ENCODE results near the gene OR9A2.
A peak's percentile ranks its signal among the peaks of the same experiment; 100 is the strongest.

The OR9A2 gene, protein sequence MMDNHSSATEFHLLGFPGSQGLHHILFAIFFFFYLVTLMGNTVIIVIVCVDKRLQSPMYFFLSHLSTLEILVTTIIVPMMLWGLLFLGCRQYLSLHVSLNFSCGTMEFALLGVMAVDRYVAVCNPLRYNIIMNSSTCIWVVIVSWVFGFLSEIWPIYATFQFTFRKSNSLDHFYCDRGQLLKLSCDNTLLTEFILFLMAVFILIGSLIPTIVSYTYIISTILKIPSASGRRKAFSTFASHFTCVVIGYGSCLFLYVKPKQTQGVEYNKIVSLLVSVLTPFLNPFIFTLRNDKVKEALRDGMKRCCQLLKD

DNA sequence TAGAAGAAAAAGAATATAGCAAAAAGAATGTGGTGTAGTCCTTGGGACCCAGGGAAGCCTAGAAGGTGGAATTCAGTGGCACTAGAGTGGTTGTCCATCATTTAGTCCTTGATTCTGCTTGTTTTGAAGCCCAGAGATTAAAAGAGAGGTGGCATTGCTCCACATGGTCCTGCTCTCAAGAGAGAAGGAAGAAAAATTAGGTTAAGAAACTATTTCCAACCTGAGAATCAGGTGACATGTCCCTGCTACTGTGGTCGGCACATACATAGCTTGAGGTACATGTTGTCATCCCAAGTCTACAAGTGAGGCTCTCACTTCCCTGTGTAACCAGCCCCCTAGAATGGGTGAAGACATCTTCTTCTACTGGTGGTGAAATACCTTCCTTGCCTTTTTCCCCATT, at the start of gene OR9A2:
OR9A2 (minus strand) TSS at position 101 of the 400 bp plus-strand sequence; CDS start at position 101, 0 bp downstream.
- FAIRE-seq: no peak

DNA sequence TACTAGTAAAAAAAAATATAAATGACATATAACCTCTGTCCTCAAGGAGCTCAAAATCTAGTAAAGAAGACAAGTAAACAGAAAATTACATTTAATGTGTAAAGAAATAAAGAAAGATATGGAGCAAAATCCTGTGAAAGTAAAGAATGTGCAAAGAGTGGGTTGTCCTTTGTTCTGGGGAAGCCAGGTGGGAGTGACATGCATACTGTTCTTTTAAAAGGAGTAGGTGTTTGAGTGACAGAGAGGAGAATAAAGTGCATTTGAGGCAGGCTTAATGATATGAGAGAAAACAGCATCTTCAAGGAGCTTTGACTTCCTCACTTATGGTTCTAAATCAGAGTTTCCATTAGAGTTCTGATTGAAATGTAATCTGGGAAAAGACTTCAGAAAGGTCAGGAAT, 47.2 kb upstream of the OR9A2 start:
- no peak for FAIRE-seq

DNA sequence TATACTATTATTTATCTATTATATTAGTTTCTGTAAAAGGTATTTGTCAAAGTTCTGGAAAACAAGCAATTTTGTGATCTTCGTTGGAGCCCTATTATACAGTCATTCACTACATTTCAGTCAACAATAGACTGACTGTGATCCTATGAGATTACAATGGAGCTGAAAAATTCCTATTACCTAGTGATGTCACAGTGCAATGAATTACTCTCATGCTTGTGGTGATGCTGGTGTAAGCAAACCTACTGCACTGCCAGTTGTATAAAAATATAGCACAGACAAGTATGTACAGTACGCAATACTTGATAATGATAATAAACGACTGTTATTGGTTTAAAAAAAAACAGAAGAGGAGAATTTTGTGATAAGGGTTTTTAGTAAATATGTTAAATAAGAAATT, 46.6 kb upstream of the OR9A2 start:
- no peak for FAIRE-seq

DNA sequence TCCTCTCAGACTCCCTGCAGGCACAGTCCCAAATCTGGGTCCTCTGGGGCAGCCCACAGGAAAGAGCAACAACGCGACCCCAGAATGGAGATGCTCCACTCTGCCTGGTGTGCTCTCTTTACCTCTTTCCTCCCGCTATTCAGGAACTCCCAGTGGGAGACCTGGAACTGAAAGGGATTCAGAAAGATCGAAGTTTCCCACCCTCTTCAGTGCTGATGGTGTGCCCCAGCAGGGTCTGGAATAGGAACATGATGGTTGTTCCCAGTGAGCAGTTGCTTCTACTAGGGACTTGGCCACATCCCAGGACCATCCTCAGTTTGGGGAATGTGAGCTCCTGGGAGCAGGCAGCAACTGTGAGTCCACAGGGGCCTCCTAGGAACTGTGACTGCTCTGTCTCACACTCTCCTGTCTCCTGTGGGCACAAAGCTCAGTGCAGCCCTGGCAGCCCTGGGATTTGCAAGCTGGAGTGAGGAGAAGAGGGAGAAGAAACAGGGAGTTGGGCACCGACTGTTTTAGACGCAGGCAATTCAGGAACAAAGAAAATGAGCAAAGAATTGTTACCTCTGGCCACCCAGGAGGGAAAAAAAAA, 43.1 kb upstream of the OR9A2 start:
- FAIRE-seq: no peak

DNA sequence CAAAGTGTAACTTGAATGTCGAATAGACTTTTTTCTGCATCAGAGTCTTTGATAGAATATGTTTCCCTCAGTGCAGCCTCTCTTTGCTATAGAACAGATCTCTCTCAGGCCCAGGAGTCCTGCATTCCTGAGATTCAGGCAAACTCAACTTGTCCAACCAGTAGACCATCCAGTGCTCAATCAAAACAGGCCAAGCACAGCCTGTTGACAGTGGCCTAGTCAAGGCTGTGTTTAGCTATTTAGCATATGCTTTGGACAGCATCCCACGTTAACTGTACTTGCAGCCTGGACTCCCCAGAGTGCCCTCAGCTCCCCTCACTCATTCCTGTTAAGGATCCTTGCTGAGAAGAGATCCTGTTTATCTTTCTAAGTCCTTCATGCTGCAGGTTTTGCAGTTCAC, 41.5 kb upstream of the OR9A2 start:
- FAIRE-seq: no peak

DNA sequence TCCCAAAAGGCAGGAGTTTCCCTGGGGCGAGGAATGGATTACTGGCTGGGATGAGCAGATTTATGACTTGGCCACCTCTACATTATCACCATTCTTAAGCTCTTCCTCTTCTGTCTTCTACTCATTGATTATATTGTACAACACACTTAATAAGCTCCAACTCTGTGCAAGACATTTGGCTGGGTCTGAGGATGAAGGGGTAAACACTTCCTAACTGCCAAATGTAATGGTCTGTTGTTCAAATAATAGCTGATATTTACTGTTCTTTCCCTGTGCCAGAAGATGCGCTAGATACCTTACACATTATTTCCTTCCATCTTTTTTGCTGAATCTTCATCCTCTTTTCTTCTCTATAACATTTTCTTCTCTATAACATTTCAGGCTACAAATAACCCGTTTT, 36.8 kb upstream of the OR9A2 start:
- no peak for FAIRE-seq

DNA sequence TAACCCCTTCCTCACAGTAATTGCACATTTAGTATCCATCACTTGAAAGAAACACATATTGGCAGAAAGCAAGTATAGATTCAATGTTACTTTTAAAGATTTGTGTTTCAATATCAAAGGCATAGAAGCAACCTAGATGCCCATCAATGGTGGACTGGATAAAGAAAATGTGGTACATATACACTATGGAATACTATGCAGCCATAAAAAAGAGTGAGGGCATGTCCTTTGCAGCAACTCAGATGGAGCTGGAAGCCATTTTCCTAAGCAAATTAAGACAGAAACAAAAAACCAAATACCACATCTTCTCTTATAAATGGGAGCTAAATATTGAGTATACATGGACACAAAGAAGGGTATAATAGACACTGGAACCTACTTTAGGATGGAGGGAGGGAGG, 28.8 kb upstream of the OR9A2 start:
- no peak for FAIRE-seq

DNA sequence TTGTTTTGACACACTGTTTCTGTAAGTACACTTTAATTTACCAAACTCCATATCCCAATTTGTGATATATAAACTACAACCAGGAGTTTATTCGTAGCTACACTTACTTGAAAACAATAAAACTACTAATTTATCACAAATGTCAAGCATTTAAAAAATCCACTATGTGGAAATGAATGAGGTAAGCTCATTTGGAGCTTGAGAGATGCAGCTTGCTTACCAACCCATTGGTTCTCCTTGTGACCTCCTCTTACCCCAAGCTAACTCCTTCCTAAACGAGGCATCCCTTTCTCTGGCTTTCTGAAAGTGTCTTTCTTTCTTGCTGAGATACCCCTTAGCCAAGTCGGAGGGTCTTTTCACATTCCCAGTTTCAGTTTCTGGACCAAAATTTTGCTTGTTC, 27.7 kb upstream of the OR9A2 start:
- no peak for FAIRE-seq

DNA sequence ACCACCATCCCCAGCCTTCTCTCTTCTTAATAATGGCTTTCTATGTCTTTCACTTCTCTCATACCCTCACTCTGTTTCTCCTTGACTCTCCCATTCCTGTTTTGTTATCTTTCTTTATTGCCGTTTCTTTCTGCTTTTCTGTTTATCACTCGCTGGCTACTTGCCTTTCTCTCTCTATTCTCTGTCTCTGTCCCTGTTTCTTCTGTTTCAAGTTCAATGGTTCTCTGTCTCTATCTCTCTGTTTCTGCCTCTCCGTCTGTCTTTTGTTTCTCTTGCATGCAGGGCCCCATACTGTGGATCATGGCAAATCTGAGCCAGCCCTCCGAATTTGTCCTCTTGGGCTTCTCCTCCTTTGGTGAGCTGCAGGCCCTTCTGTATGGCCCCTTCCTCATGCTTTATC, 25.1 kb upstream of the OR9A2 start, which contains the start of gene OR6V1:
OR6V1 (plus strand) TSS at position 301 of the 400 bp plus-strand sequence; CDS start at position 301, 0 bp downstream.
- no peak for FAIRE-seq

DNA sequence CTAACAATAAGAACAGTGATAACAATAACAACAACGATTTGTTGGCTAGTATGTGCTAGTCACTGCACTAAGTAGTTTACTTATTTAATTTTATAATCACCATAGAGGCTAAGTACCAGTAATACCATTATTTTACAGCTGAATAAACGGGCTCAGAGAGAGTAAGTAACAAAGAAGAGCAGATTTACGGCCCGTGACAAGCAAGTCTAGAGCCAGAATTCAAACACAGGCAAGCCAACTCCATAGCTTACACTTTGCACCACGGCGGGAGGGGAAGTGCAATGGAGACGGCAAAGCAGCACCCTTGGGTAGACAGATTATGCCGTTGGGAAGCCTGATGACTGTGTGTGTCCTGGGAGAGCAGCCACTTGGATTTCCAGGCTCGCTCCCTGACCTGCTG, 24.0 kb upstream of the OR9A2 start:
- no peak for FAIRE-seq

DNA sequence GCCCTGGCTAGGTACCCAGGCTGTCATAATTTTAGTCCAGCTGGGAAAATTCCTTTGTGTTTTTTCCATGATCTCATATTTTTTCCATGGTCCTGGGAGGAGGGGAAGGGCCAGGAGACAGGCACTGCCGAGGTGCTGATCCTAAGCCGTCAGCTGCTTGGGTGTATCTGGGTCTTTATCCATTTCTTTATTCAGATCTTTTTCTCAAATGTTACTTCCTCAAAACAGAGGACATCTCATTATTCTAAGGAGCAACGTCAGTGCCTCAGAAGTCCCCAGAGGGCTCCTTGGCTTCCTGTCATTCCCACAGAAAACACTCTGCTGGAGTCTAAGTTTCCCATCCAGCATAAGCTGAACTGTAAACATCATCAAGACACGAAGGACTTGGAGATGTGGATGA, 22.4 kb upstream of the OR9A2 start:
- no peak for FAIRE-seq

DNA sequence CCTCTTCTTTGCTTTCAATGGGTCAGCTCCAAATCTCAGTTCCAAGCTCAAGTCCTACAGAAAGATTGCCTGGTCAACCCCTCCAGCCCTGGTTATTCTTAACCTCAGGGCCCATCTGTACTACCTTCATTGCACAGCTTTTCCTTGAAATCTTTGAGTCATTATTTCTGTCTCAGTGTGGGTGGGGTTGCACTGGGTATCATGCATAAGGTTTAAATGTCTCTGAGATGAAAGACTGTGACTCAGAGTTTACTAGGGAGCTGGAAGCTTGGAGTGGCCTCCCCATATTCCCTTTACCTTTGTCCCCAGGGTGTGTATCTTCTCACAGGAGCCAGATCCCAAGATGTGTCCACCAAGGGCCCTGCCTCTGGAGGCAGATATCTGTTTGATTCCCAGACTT, 21.9 kb upstream of the OR9A2 start:
- FAIRE-seq: no peak

DNA sequence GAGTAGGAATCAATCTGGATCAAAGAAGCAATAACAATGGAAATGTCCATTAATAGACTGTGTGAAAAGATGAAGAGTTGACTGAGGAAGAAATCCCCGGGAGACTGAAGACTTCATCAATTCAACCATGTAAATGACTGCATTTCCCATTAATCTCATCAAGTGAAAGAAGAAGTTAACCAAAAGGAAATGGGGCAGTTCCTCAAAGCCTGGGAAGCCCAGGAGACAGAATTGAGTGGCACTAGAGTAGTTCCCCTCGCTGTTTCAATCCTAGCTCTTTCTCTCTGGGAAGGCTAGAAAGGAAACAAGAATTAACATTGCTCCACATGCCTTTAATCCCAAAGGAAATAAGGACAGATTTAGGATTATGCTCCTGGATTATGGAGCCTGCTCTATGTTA, 20.4 kb upstream of the OR9A2 start:
- no peak for FAIRE-seq

DNA sequence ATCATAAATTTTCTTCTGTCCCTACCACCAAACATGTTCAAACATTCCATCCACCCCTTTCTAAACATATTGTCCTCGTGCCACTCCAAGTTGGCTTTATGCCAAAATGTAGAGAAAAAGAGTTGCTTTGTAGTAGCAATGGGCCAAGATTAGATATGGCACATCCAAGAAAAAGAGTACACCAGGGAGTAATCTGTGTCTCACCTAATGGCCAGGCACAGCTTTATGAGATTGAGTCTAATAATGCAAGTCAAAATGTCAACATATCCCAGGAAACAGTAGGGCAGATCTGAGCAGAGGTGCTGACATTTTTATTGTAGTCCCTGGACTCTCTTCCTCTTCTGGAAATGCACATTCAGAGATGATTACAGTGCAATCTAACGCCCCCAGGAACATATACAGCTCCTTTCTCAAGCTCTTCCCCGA, 19.5 kb upstream of the OR9A2 start:
- FAIRE-seq: no peak

DNA sequence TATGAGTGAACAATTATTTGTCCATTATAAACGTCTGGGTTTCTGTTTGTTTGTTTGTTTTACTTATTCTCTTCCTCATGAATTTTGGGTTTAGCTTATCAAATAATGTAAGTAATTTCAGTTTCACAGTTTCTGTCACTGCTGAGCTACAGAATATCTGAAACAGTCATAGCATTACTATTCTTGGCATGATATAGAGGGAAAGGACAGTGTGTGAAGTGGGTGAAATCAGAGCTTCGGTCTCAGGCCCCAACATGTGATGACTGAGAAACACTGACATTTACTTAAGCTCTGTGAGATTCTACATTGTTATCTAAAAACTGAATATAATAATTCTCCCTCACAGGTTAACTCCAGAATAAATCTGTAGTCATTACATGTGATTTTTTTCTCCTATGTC, 16.5 kb upstream of the OR9A2 start:
- no peak for FAIRE-seq

DNA sequence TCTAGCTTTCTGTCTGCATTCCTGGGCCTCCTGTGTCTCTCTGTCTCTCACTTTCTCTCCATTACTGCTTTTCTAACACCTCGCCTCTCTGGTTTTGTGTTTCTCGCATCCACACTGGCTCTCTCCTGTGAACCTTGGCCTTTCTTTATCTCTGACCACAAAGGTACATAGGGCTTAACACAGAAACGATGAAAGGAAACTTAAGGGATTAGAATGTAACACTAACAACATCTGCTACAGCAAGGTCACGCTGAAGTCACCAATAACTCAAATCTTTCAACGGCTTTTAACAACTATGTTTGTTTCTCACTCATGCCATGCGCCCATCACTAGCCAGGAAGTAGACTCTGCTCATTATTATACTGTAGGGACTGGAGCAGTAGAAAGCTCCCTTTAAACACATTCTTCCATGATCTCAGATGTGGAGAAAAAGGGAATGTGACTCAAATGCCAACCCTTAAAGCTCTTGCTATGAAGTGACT, 15.9 kb upstream of the OR9A2 start:
- FAIRE-seq: no peak

DNA sequence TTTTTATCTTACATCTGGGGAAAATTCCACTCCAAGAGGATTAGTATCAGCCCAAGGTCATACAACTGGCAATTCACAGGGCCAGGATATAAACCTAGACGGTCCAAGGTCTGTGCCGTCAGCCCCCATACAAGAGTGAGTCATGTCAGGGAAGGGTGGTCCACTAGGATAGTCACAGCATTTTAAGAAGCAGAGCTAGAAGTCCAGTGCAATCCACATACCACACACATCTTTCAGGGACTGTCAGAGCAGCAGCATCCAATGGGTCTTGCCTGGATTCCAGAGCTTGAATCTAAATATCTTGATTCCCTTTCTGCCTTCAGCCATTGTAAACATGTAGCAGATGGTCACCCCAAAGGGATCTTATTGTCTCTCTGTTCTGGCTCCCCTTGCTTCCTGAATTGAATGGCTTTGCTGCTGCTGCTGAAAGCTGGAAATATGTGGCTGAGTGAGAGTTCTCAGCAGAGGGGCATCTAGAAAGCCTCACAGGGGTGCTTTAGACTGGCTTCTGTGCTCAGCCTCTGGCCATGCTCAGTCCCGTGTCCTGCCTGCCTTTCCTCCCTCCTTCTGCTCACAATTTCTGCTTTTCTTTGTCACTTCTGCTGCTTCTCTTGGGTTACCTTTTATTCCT, 15.3 kb upstream of the OR9A2 start:
- FAIRE-seq: no peak

DNA sequence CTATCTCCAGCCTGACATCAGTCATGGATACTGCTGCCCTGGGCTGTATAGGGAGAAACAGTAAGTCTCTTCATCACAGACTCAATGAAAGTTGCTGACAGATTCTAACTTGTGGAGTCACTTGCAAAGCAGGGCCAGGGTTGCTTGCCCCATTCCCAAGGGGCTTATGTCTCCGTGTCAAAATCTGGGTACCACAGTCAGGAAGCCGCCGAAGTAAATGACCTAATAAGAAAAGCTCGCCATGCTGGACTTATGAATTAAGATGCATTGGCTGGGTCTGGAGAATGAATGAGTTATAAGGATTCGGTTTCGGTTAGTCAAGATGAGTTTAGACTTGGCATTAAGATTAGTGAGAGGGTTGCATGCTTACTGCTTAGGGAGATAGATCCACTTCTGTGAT, 14.4 kb upstream of the OR9A2 start:
- no peak for FAIRE-seq

DNA sequence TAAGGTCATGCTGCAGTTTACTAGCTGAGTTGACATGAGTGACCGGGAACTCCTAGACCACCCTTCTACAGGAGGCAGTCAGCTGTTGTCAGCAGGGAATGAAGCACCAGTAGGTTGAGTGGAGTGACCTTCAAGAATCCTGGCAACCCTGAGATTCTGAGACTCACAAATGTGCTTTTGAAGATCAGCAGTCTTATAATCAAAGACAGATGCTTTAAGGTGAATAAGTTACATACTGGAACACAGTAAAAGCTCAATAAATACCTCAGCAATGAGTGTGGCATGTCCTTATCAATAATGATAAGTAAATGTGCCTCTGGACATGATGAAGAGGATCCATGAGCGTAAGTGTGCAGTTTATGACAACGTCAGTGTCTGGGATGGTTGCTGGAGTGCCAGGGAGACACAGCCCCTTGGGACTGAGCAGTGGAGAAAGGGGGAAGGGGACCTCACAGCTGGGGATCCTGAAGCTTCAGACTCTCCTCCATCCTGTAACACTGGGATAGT, 13.3 kb upstream of the OR9A2 start:
- no peak for FAIRE-seq

DNA sequence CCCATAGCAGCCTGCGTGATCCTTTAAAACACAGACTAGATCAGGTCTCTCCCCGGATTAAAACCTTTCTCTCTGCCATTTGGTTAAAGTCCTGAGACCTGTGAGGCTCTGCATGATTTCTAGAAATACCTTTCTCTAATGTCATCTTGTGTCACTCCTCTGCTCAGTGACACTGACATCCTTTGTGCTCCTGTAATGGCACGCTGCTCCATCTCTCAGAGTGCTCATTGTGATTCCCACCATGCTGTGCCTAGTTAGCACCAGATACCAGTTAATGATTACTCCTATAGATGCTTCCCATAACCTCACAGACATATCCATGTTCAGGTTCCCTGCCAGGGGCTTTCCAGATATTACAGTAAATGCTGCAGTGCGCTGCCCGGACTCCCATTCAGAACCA, 11.7 kb upstream of the OR9A2 start:
- FAIRE-seq: no peak

DNA sequence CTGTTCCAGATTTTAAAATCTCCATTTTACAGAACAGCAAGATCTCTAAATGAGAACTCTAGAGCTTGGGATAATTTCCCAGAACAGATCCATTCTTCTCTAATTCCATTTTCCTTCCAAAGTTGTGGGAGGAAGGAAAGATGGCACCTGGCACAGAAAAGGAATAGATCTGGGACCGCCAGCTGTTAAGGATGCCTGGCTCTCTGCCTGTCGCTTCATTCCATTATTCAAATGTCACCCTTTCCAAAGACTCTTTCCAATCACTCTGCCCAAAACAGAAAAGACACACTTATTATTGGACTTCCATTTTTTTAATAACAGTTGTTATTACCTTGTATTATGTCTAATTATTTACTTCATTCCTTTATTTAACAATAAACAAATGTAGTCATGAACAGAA, 751 bp upstream of the OR9A2 start:
- no peak for FAIRE-seq

DNA sequence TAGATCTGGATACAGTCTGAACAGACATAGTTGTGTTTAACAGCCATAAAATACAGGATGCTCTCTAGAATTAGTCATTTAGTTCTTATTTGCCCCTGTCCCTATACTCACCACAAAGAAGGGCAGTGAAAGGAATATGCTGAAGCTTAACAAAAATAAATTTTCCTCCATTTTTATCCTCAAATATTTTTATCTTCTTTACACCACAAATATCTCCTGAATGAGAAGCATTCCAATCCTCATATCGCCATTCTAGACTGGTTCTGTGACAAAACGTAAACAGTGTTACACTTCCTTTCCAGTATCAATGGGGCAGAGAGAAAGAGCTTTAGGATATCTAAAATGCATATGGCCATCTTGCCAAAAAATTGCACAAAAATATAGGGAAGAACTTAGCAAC, 1.6 kb downstream of the OR9A2 start:
- no peak for FAIRE-seq

DNA sequence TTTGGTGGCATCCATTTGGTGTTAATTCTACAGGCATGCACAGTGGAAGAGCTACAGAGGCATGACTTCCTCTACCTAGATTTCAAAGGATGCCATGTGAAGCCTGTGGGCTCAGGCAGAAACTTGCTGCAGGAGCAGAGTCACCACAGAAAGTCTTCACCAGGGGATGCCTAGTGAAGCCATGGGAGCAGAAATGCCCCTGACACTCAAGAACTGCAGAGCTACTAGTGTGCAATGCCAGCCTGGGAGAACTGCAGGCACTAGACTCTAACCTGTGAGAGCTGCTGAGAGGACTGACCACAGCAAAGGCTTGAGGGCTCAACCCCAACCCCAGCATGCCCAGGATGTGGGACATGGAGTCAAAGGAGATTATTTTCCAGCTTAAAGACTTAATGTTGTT, 3.9 kb downstream of the OR9A2 start:
- FAIRE-seq: no peak

DNA sequence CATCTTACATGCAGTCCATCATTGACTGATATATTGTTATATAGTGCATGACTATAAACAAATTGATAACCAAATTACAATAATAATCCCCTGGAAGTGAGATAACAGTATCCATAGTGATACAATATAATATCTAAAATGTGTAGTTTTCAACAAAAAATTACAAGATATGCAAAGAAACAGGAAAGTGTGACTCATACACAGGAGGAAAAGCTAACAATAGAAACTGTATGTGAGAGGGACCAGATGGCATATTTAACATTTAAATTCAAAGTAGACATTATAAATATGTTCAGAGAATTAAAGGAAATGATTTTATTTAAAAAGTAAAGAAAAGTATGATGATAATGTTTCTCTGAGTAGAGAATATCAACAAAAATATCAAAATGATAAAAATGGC, 8.0 kb downstream of the OR9A2 start:
- peak; percentile 3 for FAIRE-seq
